AG09319 (cell line): ENCODE results near the gene TMEM94.

Source experiments
- DNase-seq: peaks from one replicate; pipeline ENCODE4 v3.0.0-alpha.2; 2010; ENCODE audit warnings: low read depth; ENCODE audit errors: extremely low read depth
- TF ChIP-seq, protein P1 (sequence below): IDR thresholded peaks from 2 replicates; pipeline ENCODE4 v1.5.1; 2011; ENCODE audit warnings: low read depth, mild to moderate bottlenecking, inconsistent platforms, low read length, moderate library complexity

TMEM94 gene

GRCh38 chr17:75493476-75494129, 37.2 kb downstream of the TMEM94 start:
- TF ChIP-seq, protein P1, sequence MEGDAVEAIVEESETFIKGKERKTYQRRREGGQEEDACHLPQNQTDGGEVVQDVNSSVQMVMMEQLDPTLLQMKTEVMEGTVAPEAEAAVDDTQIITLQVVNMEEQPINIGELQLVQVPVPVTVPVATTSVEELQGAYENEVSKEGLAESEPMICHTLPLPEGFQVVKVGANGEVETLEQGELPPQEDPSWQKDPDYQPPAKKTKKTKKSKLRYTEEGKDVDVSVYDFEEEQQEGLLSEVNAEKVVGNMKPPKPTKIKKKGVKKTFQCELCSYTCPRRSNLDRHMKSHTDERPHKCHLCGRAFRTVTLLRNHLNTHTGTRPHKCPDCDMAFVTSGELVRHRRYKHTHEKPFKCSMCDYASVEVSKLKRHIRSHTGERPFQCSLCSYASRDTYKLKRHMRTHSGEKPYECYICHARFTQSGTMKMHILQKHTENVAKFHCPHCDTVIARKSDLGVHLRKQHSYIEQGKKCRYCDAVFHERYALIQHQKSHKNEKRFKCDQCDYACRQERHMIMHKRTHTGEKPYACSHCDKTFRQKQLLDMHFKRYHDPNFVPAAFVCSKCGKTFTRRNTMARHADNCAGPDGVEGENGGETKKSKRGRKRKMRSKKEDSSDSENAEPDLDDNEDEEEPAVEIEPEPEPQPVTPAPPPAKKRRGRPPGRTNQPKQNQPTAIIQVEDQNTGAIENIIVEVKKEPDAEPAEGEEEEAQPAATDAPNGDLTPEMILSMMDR: no peak
- DNase-seq: no peak

DNA sequence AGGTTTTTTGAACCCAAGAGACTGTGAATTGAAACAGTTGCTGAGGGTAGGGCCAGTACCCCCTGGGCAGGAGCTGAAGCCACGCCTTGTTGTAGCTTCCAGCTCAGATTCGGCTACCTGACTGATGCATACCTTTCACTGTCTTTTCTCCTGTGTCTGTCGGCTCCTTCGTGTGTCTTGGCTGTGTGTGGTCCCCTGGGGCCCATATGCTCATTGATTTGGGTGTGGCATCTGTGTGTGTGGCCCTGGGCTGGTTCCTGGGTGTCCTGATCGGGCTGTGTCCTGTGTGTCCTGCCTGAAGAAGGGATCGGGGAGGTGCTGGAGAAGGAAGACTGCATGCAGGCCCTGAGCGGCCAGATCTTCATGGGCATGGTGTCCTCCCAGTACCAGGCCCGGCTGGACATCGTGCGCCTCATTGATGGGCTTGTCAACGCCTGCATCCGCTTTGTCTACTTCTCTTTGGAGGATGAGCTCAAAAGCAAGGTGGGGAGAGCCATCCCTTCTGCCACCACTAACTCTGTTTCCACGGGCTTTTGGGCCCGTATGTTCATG, 38.0 kb downstream of the TMEM94 start:
- TF ChIP-seq, protein P1: no peak
- DNase-seq: no peak

- DNase-seq: no peak
These were observed 39.6 kb downstream of the TMEM94 start for GRCh38 chr17:75496005-75496404.

GRCh38 chr17:75498039-75498725, 41.7 kb downstream of the TMEM94 start:
- no peak for DNase-seq
- TF ChIP-seq, protein P1: no peak

More at GRCh38 chr17:75496005-75496404, 39.6 kb downstream of the TMEM94 start:
- TF ChIP-seq, protein P1: no peak

DNA sequence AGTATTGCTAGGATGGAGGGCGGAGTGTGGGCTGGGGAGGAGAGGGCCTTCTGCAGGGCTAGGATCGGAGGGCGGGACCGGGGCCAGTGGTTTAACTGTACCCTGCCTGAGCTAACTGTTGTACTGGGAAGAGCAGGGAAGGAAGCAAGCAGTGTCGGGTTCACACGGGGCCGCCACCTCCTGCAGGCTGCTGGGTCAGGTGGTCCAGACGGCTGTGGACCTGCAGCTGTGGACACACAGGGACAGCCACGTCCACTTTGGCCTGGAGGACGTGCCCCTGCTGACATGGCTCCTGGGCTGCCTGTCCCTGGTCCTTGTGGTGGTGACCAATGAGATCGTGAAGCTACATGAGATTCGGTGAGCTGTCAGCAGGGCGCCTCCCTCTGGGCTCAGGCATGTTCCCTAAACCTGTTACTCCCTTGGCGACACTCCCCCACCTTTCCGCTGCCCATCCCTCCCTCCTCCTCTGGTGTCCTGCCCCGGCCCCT, 42.3 kb downstream of the TMEM94 start:
- no peak for DNase-seq
- TF ChIP-seq, protein P1: no peak

- no peak for DNase-seq
- TF ChIP-seq, protein P1: no peak
These were observed 43.0 kb downstream of the TMEM94 start for GRCh38 chr17:75499313-75500022.
